Transverse colon (tissue), 4 donors: ENCODE results near the gene LPCAT2.

Source experiments
- CTCF ChIP-seq, 5 experiments: fragments of 200-600 bp in 3 of 5; fragments of 450-650 bp in 2 of 5; sonication (generic) in 3 of 5; IDR thresholded peaks; 1 replicate in 2 of 5; 2 replicates in 3 of 5; pipeline ENCODE4 v1.5.1; 2016 to 2017; ENCODE audit warnings: antibody characterized with exemption in 5 of 5, inconsistent platforms in 3 of 5, mild to moderate bottlenecking in 2 of 5, moderate library complexity in 1 of 5
- POLR2A ChIP-seq: fragments of 450-650 bp; IDR thresholded peaks from one replicate; pipeline ENCODE4 v1.6.1; 2016; ENCODE audit warnings: antibody characterized with exemption, mild to moderate bottlenecking, moderate library complexity
- POLR2AphosphoS5 ChIP-seq, 3 donors: sonication (generic); formaldehyde crosslinking; IDR thresholded peaks; one replicate each; pipeline ENCODE4 v1.6.1; 2016; ENCODE audit warnings: antibody characterized with exemption in 3 of 3

- TF ChIP-seq CTCF (IDR thresholded peaks at IDR 0.05): no peak
- TF ChIP-seq POLR2A: no peak
- no peak for TF ChIP-seq POLR2AphosphoS5 (IDR thresholded peaks at IDR 0.05)
These were observed 51.2 kb downstream of the LPCAT2 start for GRCh38 chr16:55559933-55560516.
